H4 (cell line): ENCODE results near the gene RUNX1. TPM values are rescaled to one million over a fixed set of nuclear protein-coding genes. Genes with fewer than 3 reads are reported as not detected.

Experiments
- DNase-seq: peaks from one replicate; pipeline ENCODE4 v3.0.0-alpha.2; 2015; ENCODE audit warnings: low spot score
- total RNA-seq: library from RNA; depleted of rRNA; stranded (reverse); fragments of >200 nt; shearing (Covaris generic); gene quantifications from 2 replicates; pipeline ENCODE4 v1.2.3, GENCODE V29; 2014

The RUNX1 gene
- total RNA-seq, 1 experiment from 2014 or later: 4.6 TPM

- DNase-seq: no peak
These were observed 102.7 kb downstream of the RUNX1 start for GRCh38 chr21:34946385-34946840.

DNA sequence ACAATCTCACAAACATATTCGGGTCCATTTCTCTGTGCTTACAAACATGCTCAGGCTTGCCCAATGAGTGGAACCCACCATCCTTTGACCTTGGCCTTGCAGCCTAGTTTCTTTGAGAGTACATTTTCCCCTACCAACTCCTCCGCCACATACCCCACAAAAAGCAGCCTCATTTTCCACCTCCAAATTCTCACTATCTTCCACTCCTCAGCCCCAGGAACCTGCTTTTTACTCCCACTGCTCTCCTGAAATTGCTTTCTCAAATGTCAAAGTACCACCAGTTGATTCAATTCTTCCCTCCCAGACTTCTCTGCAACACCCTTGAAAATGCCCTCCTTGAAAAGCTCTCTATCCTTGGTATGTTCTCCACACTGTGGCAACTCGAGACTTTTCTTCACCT, 103.8 kb downstream of the RUNX1 start:
- DNase-seq: no peak

DNA sequence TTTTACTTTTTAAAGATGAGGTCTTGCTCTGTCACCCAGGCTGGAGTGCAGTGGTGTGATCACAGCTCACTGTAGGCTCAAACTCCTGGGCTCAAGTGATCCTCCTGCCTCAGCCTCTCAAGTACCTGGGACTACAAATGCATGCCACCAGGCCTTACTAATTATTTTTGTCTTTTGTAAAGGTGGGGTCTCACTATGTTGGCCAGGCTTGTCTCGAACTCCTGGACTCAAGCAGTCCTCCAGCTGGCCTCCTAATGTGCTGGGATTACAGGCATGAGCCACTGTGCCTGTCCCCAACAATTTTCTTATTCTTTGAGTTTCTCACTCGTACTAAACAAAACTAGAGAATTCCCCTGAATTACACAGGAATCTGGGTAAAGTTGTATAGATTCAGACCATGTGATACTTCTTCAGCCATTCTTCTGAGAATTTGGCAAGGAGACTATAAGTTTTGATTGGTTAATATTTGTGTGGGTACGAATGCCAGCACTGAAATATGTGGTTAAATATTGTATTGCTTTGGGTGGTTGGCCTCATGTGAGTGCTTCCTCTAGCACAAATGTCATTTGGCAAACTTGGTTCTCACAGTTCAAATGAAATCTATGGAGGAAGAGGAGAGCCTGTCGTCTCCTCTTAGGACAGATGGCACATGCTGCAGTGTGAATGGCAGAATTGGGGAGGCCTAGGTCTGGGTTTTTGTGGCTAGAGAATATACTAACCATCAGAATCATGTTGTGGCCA, 104.9 kb downstream of the RUNX1 start:
- no peak for DNase-seq

DNA sequence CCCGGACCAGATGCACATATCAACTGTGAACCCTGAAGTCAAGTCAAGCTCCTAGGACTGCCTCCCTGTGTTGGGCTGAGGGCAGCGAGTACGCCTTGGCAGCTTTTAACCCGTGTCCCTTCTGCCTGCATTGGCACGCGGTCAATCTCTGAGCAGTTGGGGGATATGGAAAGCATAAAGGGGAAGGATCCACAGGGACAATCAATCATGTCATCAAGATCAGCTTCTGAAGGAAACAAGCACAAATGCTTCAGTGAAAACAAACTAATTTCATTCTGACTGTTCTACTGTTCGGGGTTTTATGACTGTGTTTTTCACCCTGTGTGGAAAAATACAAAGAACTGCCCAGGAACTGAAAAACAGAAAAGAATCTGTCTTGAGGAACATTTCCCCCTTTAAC, 106.2 kb downstream of the RUNX1 start:
- DNase-seq: no peak

DNA sequence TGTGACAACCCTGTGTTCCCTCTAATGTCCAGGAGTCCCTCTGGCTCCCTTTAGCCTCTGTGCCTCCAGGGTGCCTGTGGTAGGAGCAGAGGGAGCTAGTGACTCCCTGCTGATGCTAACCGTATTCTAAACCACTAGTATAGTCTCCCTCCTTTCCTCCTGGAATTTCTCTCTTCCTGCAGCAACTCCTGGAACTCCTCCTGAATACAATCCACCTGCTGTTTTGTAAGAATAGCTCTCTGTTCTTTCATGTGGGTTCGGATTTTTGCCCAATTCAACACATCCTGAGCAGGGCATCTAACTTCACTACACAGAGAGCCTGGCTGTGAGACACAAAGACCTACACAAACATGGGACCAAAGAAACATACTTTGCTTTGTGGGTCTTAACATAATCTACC, 107.9 kb downstream of the RUNX1 start:
- no peak for DNase-seq

- no peak for DNase-seq
These were observed 109.3 kb downstream of the RUNX1 start for GRCh38 chr21:34939673-34940331.

DNA sequence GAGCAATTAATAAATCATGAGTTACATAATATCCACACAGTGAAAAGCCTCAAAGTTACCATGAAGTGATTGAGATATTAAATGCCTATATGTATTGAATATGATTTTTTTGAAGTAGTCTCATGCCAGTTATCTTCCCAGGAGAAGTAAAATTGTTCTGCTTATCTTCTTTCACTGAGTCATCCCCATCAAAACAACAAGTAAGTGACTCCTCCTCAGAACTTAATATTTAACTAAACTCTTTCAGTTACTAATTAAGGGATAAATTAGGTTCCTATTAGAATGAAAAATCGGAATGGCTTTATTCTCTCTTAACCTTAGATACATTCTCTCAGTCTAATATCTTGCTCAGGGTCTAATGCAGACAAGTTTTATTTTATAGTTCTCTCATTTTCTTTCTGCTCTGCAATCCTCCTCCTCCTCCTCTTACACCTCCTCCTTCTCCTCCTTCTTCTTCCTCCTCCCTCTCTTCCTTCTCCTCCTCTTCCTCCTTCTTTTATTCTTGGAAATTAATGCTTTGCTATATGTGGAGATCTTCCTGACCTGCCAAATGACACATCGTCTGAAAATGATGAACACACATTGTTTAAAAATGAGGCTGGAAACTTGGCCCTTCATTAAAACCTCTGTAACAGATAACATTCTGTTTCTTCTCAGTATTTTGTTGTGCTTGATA, 110.9 kb downstream of the RUNX1 start:
- no peak for DNase-seq

DNA sequence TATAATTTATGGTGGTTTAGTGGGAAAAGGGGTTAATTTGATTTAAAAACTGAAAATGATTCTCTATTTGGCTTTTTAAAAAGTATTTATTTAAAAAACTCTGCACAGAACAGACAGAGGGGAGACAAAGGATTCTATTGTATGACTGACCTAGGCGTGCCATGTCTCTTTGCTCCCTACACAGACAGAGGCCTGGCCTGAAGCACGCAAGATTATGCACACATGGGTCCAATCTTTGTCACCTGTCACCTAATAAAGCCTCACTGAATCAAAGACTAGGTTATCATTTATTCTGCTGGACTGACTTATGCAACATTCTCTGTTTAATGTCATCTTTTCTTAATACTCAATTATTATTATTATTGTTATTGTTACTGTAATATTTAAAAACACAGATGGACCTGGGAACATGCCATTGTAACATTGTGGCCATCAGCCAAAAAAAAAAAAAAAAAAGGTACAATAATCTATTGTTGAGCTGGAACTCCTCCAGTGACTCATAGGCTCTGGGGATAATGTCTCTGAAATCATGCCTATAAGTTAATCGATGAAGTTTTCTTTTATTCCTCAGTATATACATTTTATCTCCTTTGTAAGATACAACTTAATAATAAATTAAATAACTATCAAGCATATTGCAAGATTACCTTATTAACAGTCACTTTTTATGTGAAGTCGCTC, 112.1 kb downstream of the RUNX1 start:
- no peak for DNase-seq

DNA sequence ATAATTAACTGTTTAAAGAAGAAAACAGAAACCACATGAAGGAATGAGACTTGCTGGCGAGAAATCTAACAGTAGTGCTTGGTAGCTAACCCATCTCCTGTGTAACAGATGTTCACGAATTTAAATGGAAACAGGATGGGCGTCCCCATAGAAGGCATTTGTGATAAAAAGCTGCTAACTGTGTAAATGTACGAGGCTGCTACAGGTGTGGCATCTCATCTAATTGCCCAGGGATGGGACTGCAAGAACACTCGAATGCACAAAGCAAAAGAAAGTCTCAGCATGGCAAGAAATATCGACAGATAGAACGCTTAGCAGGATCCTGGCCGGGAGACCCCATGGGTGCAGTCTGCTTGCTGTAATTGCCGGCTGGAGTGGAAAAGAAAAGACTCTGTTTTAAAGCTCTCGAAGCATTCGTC, 112.7 kb downstream of the RUNX1 start:
- no peak for DNase-seq

DNA sequence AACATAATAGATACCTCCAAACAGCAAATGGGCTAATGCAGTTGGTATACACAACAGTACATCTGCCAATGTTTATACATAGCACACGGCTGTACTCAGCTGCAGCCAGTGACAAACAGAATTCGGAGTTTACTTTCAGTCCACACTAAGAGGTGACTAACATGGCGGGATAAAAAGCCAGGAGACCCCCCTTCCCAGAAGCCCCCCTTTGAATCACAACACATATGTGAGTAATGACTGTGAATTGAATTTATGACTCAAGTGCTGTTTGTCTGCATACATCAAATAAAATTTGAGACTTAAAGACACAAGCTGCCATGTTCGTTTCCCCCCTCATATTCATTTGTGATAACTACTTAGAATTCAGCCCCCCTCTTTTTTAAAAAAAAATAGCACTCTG, 113.2 kb downstream of the RUNX1 start:
- no peak for DNase-seq

- no peak for DNase-seq
These were observed 113.7 kb downstream of the RUNX1 start for GRCh38 chr21:34935452-34935851.

DNA sequence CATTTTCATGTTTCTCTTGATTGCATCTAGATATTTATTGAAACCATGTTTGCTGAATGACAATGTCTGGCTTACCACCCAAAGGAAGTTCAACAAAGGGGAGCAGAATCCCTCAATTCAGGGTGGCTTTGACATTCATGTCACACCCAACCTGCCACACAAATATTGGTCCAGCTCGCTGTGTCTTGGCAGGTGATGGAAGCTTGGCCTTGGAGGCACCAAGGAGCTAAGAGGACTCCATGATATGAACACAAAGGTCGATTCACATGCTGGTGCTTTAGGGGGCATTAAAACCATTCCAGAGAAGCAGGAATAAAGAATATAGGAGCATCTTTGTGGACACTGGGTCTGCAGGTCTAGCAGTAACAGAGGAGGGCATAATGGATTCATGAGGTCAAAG, 114.8 kb downstream of the RUNX1 start:
- no peak for DNase-seq

DNA sequence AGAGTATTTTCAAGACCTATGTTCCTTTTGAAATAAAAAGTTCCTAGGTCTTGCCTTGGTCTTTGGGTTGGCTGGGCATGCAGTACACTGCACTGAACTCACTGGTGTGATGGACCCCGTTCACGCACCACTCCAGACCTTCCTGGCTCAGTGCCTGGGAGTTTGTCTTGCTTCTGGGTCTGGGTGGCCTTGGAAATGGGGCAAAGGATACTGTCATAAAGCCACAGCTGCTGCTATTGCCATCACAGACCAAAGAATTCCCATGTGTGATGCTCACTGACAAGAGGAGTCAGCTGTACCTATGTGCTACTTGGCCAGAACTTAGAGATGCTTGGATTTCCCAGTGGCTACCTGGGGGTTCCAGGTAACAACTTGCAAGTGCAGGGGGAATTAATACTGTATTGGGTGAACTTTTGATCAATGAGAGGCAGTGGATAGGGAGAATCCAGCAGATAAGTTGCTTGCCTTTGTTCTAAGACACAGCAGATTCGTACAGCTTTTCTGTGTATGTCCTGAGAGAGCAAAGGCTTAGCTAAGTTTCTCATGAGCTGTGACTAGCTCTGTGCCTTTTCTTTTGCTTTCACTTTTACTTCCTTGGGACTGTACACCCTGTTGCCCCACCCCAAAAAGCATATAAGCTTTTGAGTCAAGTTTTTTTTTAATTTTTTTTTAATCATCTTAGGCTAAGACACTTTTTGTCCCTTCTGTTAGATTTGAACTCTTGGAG, 115.3 kb downstream of the RUNX1 start:
- DNase-seq: no peak

DNA sequence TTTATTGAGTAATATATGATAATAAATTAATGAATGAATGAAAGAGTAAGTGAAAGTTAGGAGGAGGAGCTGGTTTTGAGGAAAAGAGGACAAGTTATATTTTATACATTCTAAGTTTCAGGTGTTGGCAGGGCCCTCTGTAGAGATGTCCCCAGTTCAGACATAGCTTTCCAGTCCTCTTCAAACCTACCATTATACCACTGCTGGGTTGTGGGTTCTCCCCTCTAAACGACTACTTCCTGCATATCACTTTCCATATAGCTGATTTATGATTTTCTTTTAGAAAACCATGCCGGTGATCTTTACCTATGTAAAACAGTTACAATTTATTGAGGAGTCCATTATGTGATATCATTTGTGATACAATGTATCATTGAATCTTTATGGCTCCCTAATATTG, 116.9 kb downstream of the RUNX1 start:
- DNase-seq: no peak

DNA sequence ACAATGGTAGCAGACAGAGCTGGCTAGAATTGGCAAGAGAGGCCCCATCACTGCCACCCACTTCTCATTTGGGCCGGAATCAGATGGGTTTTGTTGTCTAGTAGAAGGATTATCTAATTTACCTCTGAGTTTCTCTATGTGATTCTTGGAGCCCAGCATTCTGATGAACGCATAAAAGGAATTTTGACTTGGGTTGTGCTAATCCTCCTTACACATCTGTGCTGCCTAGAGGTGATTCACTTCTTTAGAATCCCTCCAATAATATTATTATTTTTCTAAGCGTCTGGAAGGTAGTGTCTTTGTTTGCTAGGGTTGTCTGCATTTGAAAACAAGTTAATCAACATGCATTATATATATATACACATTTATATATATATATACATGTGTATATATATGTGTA, 118.1 kb downstream of the RUNX1 start:
- no peak for DNase-seq

DNA sequence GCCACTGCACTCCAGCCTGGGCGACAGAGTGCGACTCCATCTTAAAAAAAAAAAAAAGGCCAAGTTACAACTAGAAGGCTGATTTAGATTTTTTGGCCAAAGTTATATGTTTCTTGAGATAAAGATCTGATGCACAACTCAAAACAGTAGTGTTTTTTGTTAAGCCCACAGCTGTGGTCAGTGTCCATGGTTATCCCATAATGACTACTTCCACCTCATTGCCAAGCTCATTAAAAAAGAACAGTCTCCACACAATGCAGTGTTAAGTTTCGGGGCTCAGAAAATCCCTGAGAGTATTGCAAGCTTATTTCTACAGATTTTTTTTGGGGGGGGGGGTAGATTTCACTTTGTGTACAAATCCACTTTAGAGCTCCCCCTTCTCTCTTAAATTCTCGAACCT, 120.5 kb downstream of the RUNX1 start:
- DNase-seq: no peak

DNA sequence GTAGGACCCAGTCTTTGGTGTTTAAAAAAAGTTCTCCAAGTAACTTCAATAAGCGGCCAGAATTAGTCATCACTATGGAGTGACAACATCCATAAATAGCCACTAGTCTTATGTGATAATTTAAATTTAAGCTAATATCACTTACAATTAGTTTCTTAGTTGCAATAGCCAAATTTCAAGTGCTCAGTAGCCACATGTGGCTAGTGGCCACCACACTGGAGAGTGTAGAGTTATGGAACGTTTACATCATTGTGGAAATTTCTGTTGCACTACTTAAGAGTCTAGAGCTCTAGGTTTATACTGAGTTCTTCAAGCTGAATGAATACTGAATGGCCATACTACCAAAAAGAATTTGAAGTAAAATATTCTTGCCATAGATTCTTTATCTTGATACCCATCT, 121.1 kb downstream of the RUNX1 start:
- DNase-seq: no peak

DNA sequence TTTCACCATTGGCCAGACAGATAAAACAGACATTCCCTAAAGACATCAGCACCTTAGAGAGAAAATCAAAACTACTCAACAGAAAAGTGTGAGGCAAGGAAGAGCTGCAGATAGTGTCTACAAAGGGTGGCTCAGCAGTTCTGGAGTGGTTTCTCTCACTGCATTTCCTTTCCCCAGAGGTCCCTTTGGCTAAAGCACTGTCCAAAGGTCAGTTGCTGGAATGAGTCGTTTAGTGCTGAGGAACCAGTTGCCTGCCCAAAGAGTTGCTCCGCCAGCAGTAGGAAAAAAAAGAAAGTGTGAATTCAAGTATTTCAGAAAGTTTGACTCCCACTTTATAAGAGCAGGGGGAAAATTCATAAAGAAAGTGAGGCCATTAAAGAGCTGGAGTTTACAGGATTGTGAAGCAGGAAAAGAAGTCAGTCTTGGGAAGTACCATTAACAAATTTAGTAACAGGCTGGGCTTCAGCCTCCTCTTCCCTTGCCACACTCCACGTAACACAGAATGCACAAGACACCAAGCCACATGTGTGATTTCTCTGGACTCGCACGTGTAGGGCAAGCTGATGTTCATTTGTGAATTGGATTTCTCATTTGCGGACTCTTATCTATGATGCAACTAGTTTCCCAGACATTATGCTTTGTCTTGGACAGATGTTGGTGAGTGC, 122.2 kb downstream of the RUNX1 start:
- no peak for DNase-seq

- no peak for DNase-seq
These were observed 123.5 kb downstream of the RUNX1 start for GRCh38 chr21:34925597-34925996.

DNA sequence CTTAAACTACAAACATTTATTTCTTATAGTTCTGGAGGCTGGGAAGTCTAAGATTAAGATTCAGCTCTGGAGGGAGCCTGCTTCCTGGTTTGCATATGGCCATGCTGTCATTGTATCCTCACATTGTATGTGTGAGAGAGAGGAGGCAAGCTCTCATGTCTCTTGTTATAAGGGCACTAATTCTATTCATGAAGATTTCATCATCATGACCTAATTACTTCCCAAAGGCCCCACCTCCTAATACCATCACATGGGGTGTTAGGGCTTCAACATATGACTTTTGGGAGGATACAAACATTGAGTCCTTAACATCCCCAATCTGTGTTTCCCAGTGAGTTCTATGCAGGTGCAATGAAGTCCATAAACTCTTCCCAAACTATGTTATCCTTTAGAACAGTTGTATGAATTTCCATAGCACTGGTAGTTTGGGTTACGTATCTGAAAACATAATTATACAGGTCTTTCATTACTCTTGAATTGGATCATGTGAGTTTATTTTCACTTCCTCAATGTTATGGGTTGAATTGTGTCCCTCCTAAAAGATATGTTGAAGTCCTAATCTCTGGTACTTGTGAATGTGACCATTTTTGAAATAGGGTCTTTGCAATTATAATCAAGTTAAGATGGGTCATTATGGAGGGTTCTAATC, 124.2 kb downstream of the RUNX1 start:
- DNase-seq: no peak

DNA sequence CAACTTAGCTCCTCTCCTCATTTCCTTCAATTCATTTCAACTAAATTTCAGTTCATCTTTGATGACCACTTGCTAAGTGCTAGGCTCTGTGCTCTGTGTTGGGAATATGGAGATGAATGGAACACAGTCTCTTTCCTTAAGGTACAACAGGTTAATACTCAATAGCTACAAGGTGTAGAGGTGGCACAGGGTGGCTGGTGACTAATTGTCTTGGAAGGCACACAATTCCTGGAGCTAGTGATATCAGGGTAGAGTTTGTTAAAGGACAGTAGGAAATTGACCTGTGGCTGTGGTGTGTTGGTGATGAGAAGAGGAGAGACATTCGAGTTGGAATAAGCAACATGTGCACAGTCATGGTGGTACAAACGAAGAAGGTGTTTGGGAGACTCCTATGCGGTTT, 124.9 kb downstream of the RUNX1 start:
- no peak for DNase-seq
